ENCODE data around the gene SYT1. TPM values are rescaled to one million over a fixed set of nuclear protein-coding genes. Genes with fewer than 3 reads are reported as not detected.

The SYT1 gene
- total and polyA plus RNA-seq, 2 of the 8 experiments (the other 6 are each of a cell fraction or from before 2014, with no cell fraction given), result 11.0 to 34.6 TPM

GRCh38 chr12:79238246-79238645 lies 373.7 kb downstream of the SYT1 start:
- no peak overlapping the region for H2AFZ ChIP-seq (ENCODE audit: low read length)
- no peaks in the 10 kb centered on the region for H3K79me2 ChIP-seq (ENCODE audit: control insufficient read depth in 1 of 2, insufficient read depth in 2 of 2, low read length in 2 of 2)
- ChIA-PET CTCF (ENCODE audit: partially characterized antibody) (no interaction called here), POLR2A (ENCODE audit: partially characterized antibody) (no interaction called here)
- H2AK5ac ChIP-seq (ENCODE audit: low read depth, low read length), result no peak overlapping the region
- no peak overlapping the region for H4K91ac ChIP-seq (replicated peaks; ENCODE audit: insufficient read length, low read length)
- no peak overlapping the region for H2BK20ac ChIP-seq (ENCODE audit: low read length)
- no peaks in the 10 kb centered on the region for H3K23me2 ChIP-seq (ENCODE audit: low read depth, low read length)
- no peak overlapping the region for H3K27ac ChIP-seq (ENCODE audit: low read depth, low read length)
- no peak overlapping the region for H4K8ac ChIP-seq (ENCODE audit: extremely low read depth, insufficient read depth, low read length)
- H3K56ac ChIP-seq (replicated peaks; ENCODE audit: insufficient read length, low read depth, low read length), result no peak overlapping the region
- H3K4me2 ChIP-seq (ENCODE audit: insufficient read depth in 1 of 2, low read depth in 2 of 2, low read length in 2 of 2), result no peak overlapping the region
- H3K36me3 ChIP-seq (ENCODE audit: control insufficient read depth in 2 of 4, insufficient read depth in 4 of 4, low read length in 3 of 4), result no peaks in the 10 kb centered on the region; a peak in 2 of 8 replicates
- no peak overlapping the region for H2BK5ac ChIP-seq (ENCODE audit: low read depth, low read length)
- no peaks in the 10 kb centered on the region for H3K27me3 ChIP-seq (replicated peaks in 1 of 4; ENCODE audit: control insufficient read depth in 3 of 4, extremely low read depth in 1 of 4, insufficient read depth in 3 of 4, low read length in 3 of 4)
- no peak overlapping the region for H4K5ac ChIP-seq (ENCODE audit: insufficient read length, low read depth, low read length)
- WGBS, 2 experiments (ENCODE audit: extremely low coverage in 1 of 2, insufficient coverage in 1 of 2, insufficient read length in 1 of 2, insufficient replicate concordance in 2 of 2, low coverage in 1 of 2, low lambda C conversion rate in 2 of 2, missing lambda C conversion rate in 1 of 2), result 93% methylated on average over 3 of the region's 3 CpGs; no CpG with 5 or more reads in 1 of the 2 experiments
- no peak overlapping the region for H2BK15ac ChIP-seq (ENCODE audit: low read length)
- H3K18ac ChIP-seq (ENCODE audit: extremely low read depth, low read length), result no peak overlapping the region
- H3K9ac ChIP-seq (replicated peaks in 1 of 4; ENCODE audit: extremely low read depth in 1 of 4, low read depth in 3 of 4, low read length in 3 of 4), result no peak overlapping the region
- no peak overlapping the region for H2BK12ac ChIP-seq (ENCODE audit: low read depth, low read length)
- H3K4me3 ChIP-seq (ENCODE audit: extremely low read depth in 1 of 4, insufficient read depth in 2 of 4, low read depth in 3 of 4, low read length in 4 of 4), result no peak overlapping the region
- H3K9me3 ChIP-seq (ENCODE audit: insufficient read depth in 2 of 2, low read depth in 1 of 2, low read length in 1 of 2), result no peaks in the 10 kb centered on the region
- no peak overlapping the region for H3K4ac ChIP-seq (replicated peaks; ENCODE audit: insufficient read length, low read depth, low read length)
- H3K4me1 ChIP-seq (replicated peaks in 1 of 4; ENCODE audit: control insufficient read depth in 3 of 4, insufficient read depth in 4 of 4, low read length in 3 of 4), result peaks cover 0 to 9% (median 1%) of the 10 kb centered on the region in 4 experiments; a peak in 2 of 7 replicates
- peaks cover 0 to 2% of the 10 kb centered on the region in 2 experiments for H4K20me1 ChIP-seq (replicated peaks in 1 of 2; ENCODE audit: control insufficient read depth in 1 of 2, insufficient read depth in 2 of 2, low read length in 2 of 2)
- no peak overlapping the region for H3K23ac ChIP-seq (ENCODE audit: insufficient read length)
- no peak overlapping the region for H3K14ac ChIP-seq (ENCODE audit: insufficient read length)
- no peaks in the 10 kb centered on the region for H3K79me1 ChIP-seq (ENCODE audit: low read depth, low read length)
- FAIRE-seq (no peak), DNase-seq (ENCODE audit: low read depth in 1 of 2, low spot score in 2 of 2) (no peak)
- H2BK120ac ChIP-seq (replicated peaks; ENCODE audit: low read depth, low read length), result no peak overlapping the region
- TF ChIP-seq GTF2F1 (IDR thresholded peaks at IDR 0.05; ENCODE audit: borderline replicate concordance, low read depth, low read length) (no peak), SIRT6 (IDR thresholded peaks at IDR 0.05; ENCODE audit: low read length) (no peak), NANOG (IDR thresholded peaks at IDR 0.05; ENCODE audit: insufficient read depth, low read depth, low read length, poor library complexity, severe bottlenecking) (no peak), KDM4A (IDR thresholded peaks at IDR 0.05; ENCODE audit: low read depth, low read length, severe bottlenecking) (no peak), EZH2 (IDR thresholded peaks at IDR 0.05; ENCODE audit: low read depth, low read length, severe bottlenecking) (no peak), RNF2 (IDR thresholded peaks at IDR 0.05; ENCODE audit: borderline replicate concordance, low read depth, low read length, missing control alignments, poor library complexity, severe bottlenecking) (no peak), CBX8 (IDR thresholded peaks at IDR 0.05; ENCODE audit: borderline replicate concordance, low read depth, low read length) (no peak), RFX5 (IDR thresholded peaks at IDR 0.05; ENCODE audit: borderline replicate concordance, low read depth, low read length) (no peak), GABPA (IDR thresholded peaks at IDR 0.05; ENCODE audit: borderline replicate concordance, insufficient read depth, low read length) (no peak)

Data from H1 (cell line).